Measurements from ENCODE around the gene CDHR2. TPM values are rescaled to one million over a fixed set of nuclear protein-coding genes. Genes with fewer than 3 reads are reported as not detected.

The CDHR2 gene
- total RNA-seq, 1 experiment from 2014 or later, result 0.10 TPM

- CTCF ChIA-PET, result no interaction called here
Observed at GRCh38 chr5:176581361-176581760, 32.2 kb downstream of the CDHR2 start.

More at GRCh38 chr5:176581361-176581760, 32.2 kb downstream of the CDHR2 start:
- H3K4me1 ChIP-seq (ENCODE audit: control insufficient read depth in 1 of 2, insufficient read depth in 2 of 2, low read length in 2 of 2), result peaks cover 0 to 10% of the 10 kb centered on the region in 2 experiments; a peak in 2 of 4 replicates
- no peak for TF ChIP-seq CEBPB (IDR thresholded peaks at IDR 0.05; ENCODE audit: low read depth)
- TF ChIP-seq EZH2phosphoT487 (IDR thresholded peaks at IDR 0.05; ENCODE audit: borderline replicate concordance), result no peak
- no peak for TF ChIP-seq CTCF (IDR thresholded peaks at IDR 0.05 in 2 of 3, conservative IDR thresholded peaks at IDR 0.05 in 1 of 3; ENCODE audit: borderline replicate concordance in 1 of 3, insufficient read depth in 1 of 3, low read depth in 2 of 3, low read length in 2 of 3)
- no peak for TF ChIP-seq TCF7L2 (IDR thresholded peaks at IDR 0.05; ENCODE audit: borderline replicate concordance, extremely low read depth, insufficient read depth, insufficient read length)
- TF ChIP-seq ELF1 (IDR thresholded peaks at IDR 0.05; ENCODE audit: borderline replicate concordance, low read depth), result no peak
- TF ChIP-seq SRF (IDR thresholded peaks at IDR 0.05; ENCODE audit: low read depth), result no peak
- TF ChIP-seq JUND (IDR thresholded peaks at IDR 0.05), result no peak
- no peak for TF ChIP-seq SIN3A (IDR thresholded peaks at IDR 0.05; ENCODE audit: low read depth)
- H3K4me3 ChIP-seq (replicated peaks in 1 of 2; ENCODE audit: low read depth in 1 of 2, low read length in 2 of 2), result no peak overlapping the region
- BruUV-seq (replicated peaks), result no TSS peak
- DNase-seq (ENCODE audit: low read depth, low spot score) (no peak), ATAC-seq (no peak)
- no peaks in the 10 kb centered on the region for H3K27me3 ChIP-seq (ENCODE audit: insufficient read depth, low read length)
- no peaks in the 10 kb centered on the region for H3K36me3 ChIP-seq (ENCODE audit: control insufficient read depth in 1 of 2, insufficient read depth in 2 of 2, low read length in 2 of 2)
- no peak overlapping the region for H2AFZ ChIP-seq (ENCODE audit: low read depth, low read length, poor library complexity, severe bottlenecking)
- intact Hi-C loops (cut with micrococcal nuclease), result no loop called here
- no peak overlapping the region for H3K9ac ChIP-seq (ENCODE audit: low read length)
- H3K27ac ChIP-seq (ENCODE audit: low read depth, low read length), result no peak overlapping the region
- ChIA-PET POLR2A (no interaction called here), RAD21 (ENCODE audit: low non-redundant PET in 1 of 2, low total read pairs in 2 of 2, uncharacterized antibody in 2 of 2, unreplicated experiment in 2 of 2) (no interaction called here)
- H3K9me2 ChIP-seq (ENCODE audit: insufficient read depth), result no peaks in the 10 kb centered on the region
- H4K20me1 ChIP-seq (ENCODE audit: insufficient read depth), result no peaks in the 10 kb centered on the region
- H3K9me3 ChIP-seq (ENCODE audit: control insufficient read depth in 1 of 2, insufficient read depth in 1 of 2, low read depth in 1 of 2, low read length in 2 of 2), result peaks cover 5 to 9% of the 10 kb centered on the region in 2 experiments; a peak in 2 of 4 replicates
- no peaks in the 10 kb centered on the region for H3K79me2 ChIP-seq (ENCODE audit: insufficient read depth, low read length)
- H3K4me2 ChIP-seq (ENCODE audit: low read length), result no peak overlapping the region

Data from HCT116 (cell line).